HG03095 (cell line): ENCODE data around the gene HSD17B2.
"Not testable (repeated sequence)": the region's sequence is repeated elsewhere in the genome, so short reads cannot be mapped to it uniquely, and the experiment has no call there.

Source experiments
- ATAC-seq: cut with Tn5 transposase; IDR thresholded peaks from one replicate; pipeline ENCODE4 v1.9.1; 2021; ENCODE audit warnings: moderate library complexity; ENCODE audit not compliant: unreplicated experiment

The HSD17B2 gene

DNA sequence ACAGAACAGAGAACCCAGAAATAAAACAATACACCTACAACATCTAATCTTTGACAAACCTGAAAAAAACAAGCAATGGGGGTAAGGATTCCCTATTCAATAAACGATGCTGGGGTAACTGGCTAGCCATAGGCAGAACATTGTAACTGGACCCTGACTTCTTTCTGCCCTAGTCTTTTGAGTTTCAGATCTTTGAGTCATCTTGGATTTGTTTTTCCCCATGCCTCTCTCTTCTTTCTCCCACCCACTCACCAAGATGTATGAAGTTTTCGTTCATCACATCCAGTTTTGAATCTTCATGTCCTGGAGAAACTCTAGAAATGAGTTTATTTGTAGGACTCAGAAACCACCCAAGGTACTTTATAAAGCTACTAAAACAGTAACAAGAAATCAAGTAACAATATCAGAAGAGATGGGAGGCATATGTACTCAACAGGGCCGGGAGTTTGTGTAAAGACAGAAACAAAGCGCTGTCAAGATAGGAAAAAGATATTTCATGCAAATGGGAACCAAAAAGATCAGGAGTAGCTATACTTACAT is 39.0 kb downstream of the HSD17B2 start:
- no peak for ATAC-seq

DNA sequence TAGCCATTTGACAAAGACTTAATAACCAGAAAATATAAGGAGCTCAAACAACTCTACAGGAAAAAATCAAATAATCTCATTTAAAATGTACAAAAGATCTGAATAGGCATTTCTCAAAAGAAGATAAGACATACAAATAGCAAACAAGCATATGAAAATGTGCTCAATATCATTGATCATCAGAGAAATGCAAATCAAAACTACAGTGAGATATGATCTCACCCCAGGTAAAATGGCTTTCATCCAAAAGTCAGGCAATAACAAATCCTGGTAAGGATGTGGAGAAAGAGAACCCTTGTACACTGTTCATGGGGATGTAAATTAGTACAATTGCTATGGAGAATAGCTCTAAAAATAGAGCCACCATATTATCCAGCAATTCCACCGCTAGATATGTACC is 43.1 kb downstream of the HSD17B2 start:
- ATAC-seq: no peak

DNA sequence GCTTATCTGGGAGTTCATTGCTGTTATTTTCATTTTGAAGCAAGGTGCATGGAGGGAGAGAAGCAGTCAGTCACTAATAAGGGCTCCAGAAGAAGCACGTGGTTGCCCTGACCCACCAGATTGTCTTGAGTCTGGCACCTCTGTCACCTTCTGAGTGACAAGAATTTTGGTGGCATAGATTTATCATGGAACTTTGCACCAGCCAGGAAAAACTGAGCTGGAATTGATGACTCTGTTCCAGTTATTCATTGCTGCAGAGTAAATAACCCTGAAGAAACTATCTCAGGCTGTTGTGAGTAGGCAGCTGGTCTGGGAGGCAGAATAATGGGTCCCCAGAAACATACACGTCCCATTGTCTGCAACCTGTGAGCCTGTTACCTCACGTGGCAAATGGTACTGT is 44.8 kb downstream of the HSD17B2 start:
- ATAC-seq: no peak

DNA sequence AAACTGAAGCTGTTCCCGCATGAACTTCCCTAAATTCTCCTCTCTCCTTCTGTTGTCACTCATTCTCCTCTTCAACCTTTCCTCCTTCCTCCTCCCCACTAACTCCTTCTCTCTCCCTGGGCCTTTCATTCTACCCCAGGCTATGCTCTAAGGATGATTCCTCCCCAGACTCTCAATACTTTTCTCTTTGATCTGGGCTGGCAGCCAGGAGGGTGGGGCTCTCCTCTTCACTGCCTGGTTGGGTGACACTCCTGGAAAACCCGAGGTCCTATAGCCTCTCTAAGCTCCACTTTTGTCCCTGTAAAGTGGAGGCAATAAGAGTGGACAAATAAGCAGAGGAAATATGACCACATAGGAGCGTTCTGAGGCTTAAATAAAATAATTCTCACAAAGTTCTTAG is 46.2 kb downstream of the HSD17B2 start:
- no peak for ATAC-seq

DNA sequence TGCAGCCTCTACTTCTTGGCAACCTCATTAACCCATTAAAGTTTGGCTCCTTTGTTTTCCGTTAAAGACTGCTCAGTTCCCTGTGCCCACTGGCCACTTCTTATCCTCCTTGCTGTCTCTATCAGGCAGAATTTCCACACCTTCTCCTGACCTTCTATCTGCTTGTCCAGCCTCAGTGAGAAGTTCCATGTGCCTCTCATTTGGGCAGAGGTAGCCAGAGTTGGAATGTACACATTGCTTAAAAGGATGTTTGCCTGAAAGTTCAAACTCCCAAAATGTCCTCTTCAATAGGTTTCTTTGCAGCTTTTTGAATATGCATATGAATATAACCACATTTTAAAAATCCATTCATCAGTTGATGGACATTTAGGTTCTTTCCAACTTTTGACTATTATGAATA is 47.0 kb downstream of the HSD17B2 start:
- ATAC-seq: no peak

DNA sequence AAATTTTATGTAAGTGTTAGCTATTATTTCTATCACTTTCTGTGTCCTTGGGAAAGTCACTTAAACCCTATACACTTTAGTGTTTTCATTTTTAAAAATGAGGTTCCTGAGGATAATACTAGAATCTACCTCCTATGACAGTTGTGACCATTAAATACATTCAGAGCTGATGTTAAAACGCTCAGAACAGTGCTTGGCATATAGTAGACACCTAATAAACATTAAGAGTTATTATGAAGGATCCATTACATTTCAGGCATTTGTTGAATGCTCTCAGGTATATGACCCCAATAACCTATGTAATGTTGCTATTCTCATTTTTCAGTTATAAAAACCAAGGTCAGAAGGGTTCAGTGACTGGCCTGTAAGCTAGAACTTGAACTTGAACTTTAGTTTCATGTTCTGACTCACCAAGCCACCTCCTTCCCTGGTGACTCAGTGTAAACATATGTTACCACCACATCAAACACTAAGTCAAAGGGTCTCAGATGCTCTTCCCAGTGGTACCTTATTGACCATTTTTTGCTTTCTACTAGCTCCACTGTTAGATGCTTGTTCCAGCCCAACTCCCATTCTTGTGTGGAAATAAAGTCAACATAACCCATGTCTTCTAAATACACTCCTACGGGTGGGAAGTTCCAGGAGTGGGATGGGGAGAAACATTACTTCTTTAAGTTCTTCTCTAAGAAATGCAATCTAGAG is 47.6 kb downstream of the HSD17B2 start:
- peak; percentile 52 for ATAC-seq

DNA sequence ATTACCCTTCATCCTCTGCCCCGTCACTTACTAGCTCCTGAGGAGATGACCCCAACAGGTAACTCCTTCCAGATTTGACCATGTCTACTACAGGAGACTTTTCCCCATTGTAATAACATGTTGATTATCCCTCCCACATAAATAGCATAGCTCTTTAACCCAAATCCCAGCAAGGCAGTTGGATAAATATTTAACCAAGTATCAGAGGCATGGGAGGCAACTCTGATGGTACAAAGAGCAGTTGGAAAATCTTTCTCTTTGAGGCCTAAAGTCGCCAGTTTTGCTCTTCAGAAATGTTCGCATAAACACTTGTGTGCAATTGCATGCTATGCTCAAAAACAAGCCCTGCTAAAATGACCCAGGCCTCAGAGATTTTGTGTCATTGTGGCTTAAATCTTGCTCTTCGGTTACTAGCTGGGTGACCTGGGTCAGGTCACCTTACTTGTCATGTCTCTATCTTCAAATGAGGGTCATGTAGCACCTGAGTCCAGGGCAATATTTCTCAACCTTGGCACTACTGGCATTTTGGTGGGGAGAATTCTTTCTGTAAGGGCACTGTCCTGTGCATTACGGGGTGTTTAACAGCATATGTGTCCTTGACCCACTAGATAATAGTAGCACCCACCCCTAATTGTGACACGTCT is 48.8 kb downstream of the HSD17B2 start:
- no peak for ATAC-seq

DNA sequence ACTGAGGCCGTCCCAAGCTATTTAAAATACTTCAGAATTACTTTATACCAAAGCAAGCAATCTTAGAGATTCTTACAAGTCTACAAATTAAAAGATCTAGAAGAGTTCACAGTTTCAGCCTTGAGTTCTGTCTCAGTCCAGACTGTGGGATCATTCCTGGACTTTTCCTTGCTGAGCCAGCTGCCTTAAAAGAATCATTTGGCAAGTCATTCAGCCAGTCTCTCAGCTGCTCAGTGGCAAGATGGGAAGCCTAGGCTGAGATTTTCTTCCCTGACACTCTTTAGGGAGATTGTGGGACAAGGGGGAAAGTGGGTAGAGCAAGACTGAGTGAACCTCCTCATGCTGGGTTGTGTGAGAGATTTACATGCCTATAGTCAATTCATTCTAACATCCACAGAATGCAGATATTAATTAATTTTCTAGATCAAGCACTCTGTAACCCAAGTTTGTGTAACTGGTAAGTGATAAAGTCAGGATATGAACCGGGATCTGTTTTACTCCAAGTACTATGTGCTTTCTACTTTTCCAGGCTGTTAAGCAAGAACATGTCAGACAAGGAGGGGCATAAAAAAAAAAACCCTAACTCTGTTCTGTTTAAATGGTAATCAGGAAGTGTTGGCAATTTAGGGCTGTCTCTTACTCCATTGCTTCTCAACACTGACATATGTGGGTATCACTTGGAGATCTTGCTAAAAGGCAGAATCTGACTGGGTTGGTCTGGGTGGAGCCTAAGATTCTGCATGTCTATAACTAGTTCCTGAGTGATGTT is 50.1 kb downstream of the HSD17B2 start:
- ATAC-seq: no peak

DNA sequence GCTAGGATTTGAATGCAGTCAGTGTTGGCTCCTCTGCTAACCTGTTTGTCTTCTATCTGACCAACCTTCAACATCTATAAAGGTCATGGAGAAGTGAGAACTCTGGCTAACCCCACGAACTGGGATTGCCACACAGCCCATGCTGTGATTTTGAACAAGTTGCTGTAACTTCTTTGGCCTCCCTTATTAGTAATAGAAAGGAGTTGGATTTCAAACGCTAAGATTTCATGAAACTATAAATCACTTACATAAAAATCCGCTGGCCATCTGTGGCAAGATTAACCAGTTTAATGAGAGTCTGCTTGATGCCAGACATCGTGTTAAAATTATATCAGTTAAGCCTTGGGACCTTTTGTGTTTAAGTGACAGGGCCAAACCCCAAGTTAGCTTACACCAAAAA is 53.4 kb downstream of the HSD17B2 start:
- no peak for ATAC-seq

DNA sequence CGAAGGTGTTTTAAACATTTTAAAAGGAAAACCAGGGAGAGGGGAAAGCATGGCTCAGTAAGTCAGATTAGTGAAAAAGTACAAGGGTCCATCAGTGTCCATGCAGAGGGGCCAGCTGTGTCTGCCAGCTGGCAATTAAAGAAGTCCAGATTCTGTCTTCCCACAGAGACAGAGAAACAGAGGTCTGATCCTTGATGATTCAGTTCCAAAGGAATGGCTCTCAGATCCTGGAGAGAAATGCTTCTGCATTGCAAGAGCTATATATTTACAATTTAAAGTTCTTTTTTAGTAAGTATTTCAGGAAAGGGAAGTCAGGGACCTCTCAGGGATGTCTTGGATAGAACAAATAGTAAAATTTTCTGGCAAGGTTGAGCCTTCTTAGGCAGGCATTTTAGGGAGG is 56.2 kb downstream of the HSD17B2 start:
- ATAC-seq: no peak

DNA sequence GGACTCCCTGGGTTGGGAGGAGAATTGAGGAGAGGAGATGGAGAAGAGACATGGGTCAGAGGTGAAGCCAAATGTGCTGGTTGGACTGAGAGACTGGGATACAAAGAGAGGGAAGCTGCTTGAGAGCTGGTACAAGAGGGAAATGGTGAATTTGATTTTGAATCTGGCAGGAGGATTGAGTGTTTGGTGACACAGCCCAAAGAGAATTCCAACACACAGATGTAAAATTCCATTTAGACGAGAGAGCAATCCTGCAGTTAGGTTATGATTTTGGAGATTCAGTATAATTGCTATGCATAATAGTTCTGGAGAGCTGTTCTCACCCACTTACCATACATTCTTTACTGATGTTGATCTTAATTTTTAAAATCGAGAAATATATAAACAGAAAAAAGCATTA is 57.7 kb downstream of the HSD17B2 start:
- no peak for ATAC-seq

DNA sequence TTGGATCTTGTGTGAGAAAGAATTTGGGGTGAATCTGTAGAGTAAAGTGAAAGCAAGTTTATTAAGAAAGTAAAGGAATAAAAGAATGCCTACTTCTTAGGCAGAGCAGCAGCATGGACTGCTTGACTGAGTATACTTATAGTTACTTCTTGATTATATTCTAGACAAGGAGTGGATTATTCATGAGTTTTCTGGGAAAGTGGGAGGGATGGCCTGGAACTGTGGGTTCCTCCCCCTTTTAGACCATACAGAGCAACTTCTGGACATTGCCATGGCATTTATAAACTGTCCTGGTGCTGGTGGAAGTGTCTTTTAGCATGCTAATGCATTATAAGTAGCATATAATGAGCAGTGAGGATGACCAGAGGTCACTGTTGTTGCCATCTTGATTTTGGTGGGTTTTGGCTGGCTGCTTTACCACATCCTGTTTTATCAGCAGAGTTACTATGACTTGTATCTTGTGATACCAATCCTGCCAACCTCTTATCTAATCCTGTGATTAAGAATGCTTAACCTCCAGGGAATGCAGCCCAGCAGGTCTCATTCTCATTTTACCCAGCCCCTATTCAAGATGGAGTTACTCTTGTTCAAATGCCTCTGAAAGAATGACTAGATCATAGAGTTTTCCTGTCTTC is 58.7 kb downstream of the HSD17B2 start:
- ATAC-seq: no peak

DNA sequence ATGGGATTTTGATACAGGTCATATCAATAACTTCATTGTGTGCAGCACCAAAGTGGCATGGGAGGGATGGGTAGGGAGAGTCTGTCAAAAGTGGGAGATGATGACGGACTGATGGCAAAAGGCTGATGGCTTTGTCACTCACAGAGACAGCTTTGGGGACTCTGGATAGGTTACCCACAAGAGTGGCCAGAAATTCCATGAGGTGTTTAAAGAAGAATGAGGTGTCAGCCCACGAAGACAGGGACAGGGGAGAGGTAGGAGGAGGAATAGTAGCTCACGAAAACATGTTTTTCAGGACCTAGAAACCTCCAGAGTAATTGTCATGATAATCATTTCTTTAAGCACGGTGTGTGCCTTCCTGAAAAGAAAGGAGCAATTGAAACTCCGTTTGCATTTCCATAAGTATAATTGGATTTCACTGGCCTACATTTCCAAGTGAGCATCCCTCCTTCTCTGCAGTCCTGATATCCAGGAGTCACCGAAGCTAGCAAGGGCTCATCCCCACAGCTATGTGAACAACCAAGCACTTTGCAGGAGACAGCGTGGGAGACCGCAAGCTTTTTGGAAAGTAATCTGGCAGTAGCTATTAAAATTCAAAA is 60.0 kb downstream of the HSD17B2 start:
- no peak for ATAC-seq

DNA sequence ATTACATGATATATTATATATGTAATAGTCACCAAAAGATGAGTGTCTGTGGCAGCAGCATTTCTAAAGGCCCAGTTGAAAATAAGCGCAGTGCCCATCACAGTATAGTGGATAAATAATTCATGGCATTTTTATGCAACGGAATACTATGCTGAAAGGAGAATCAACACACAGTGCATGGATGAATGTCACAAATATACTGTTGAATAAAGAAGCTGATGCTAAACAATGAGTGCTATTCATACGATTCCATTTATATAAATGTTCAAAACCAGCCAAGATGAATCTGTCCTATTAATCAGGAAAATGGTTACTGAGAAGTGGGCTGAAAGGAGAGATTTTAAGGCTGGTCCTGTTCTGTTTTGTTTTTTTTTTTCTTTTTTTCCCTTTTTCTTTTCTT is 61.6 kb downstream of the HSD17B2 start:
- ATAC-seq: no peak

DNA sequence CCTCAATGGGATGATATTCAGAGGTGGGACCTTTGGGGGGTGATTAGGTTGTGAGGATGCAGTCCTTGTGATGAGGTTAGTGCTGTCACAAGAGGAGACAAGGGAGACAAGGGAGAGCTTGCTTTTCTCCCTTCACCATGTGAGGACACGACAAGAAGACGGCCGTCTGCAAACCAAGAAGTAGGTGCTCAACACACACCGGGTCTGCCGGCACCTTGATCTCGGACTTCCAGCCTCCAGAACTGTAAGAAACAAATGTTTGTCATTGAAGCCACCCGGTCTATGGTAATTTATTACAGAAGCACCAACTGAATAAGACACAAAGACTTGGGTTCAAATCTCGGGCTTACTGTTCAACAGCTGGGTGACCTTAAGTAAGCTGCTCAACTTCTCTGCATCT is 70.1 kb downstream of the HSD17B2 start:
- ATAC-seq: no peak

DNA sequence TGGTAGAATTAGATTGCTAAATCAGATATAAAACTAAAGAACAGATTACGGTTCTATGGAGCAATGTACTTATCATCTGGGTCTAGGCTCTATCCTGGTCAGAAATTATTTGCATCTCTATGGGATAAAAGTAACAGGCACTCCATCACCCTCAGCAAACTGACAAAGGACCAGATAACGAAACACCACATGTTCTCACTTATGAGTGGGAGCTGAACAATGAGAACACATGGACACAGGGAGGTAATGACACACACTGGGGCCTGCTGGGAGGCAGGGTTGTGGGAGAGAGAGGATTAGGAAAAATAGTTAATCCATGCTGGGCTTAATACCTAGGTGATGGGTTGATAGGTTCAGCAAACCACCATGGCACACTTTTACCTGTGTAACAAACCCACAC is 73.0 kb downstream of the HSD17B2 start:
- ATAC-seq: no peak

DNA sequence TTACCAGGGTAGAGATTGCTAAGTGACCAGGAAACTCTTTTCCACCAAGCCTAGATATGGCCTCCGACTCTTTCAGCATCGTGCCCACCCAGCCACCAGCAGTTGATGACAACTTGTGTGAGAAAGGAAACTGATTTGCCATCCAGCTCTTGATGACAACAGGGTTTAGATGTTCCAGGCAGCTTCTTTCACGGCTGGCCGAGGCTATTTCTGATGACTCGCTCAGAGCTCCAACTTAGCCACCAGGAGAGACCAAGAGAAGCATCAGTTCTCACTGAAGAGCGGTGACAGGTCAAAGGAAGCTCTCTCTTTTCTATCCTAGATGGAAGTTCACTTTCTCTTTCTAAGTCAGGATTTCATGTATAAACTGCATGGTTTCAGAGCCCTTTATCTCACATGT is 73.7 kb downstream of the HSD17B2 start:
- ATAC-seq: no peak

DNA sequence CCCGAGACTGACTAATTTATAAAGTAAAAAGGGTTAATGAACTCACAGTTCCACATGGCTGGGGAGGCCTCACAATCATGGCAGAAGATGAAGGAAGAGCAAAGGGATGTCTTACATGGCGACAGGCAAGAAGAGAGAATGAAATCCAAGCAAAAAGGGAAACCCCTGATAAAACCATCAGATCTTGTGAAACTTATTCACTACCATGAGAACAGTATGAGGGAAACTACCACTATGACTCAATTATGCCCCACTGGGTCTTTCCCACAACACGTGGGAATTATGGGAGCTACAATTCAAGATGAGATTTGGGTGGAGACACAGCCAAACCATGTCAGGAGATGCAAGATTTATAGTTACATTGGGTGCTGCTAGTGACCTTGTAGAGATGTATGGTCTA is 74.2 kb downstream of the HSD17B2 start:
- not testable (repeated sequence) for ATAC-seq

DNA sequence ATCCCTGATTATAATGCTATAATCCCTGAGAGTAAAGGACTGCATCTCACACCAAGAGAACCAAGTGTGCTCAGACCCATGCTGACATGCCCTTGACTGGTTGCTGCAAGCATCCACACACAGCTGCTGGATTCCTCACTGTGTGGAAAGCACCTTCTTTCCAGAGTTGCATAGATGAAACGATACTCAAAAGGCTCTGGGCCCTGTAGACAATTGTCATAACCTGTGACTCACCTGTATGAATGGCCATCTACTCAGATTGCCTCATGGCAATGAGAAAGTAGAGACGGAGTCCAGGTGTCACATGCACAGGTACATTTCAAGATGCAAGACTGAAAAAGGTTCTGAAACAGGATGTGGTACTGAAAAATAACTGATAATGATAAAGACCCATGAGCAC is 76.9 kb downstream of the HSD17B2 start:
- ATAC-seq: no peak

DNA sequence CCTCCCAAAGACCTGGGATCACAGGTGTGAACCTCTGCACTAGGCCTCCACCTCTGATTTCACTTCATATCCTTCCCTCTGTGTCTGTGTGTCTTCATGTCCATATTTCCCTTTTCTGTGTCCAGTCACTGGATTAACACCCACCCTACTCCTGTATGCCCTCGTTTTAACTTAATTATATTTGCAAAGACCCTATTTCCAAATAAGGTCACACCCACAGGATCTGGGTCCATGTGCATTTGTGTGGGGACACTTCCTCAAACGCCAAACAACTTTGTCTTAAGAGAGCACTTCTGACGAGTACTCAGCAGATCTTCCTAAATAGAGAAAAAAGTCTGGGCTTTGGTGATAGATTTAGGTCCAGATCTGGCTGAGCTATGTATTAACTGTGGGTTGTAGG is 78.7 kb downstream of the HSD17B2 start:
- no peak for ATAC-seq

DNA sequence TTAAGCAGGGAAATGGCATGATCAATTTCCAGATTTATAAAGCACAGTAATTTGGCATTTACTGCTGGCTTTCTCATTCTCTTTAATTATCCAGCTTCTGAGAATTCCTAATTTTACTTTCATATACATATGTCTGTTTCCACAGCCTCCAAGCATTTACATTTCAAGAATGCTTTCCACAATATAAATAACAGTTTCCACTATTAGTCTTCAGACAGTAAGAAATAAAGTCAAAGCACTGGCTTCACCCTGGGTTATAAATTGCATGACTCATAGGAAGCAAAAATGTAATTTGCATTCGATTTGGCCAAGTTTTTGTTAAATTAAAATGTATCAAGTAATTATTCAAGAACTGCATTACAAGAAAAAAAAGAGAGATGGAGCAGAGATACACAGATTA is 81.5 kb downstream of the HSD17B2 start:
- ATAC-seq: no peak
